Kidney (tissue), 14 donors: Measurements from ENCODE around the gene COBLL1. TPM values are rescaled to one million over a fixed set of nuclear protein-coding genes. Genes with fewer than 3 reads are reported as not detected.
"Not testable (repeated sequence)": the region's sequence is repeated elsewhere in the genome, so short reads cannot be mapped to it uniquely, and the experiment has no call there.

Source experiments
- DNase-seq, 5 donors: peaks; one replicate each; pipeline ENCODE4 v3.0.0-alpha.2; 2013 to 2020
- FAIRE-seq: peaks from 2 replicates; lab custom pipeline; 2012; peaks lifted over from hg19 to GRCh38; lab: Jason Lieb, UNC
- H3K27ac ChIP-seq, 2 donors: one replicate each; pipeline ENCODE4 v1.7.0; 2013; ENCODE audit warnings: low read depth in 2 of 2, low read length in 2 of 2, inconsistent platforms in 1 of 2
- H3K27me3 ChIP-seq: one replicate; pipeline ENCODE4 v1.7.1; 2013; ENCODE audit warnings: low read length, inconsistent platforms; ENCODE audit not compliant: control insufficient read depth, insufficient read depth
- H3K36me3 ChIP-seq, 3 donors: one replicate each; pipeline versions ENCODE4 v1.7.0 to v1.7.1; 2013; ENCODE audit warnings: low read length in 3 of 3, control low read depth in 1 of 3, inconsistent platforms in 1 of 3; ENCODE audit not compliant: insufficient read depth in 3 of 3, control insufficient read depth in 2 of 3
- H3K4me1 ChIP-seq, 3 donors: one replicate each; pipeline versions ENCODE4 v1.7.0 to v1.7.1; 2013; ENCODE audit warnings: low read length in 3 of 3, inconsistent platforms in 1 of 3, low read depth in 1 of 3; ENCODE audit not compliant: control insufficient read depth in 2 of 3, insufficient read depth in 2 of 3
- H3K4me3 ChIP-seq, 3 donors: one replicate each; pipeline versions ENCODE4 v1.7.0 to v1.8.1; 2013; ENCODE audit warnings: low read length in 3 of 3, control low read depth in 1 of 3, inconsistent platforms in 1 of 3
- H3K9ac ChIP-seq, 3 donors: one replicate each; pipeline versions ENCODE4 v1.7.0 to v1.7.1; 2013; ENCODE audit warnings: low read length in 3 of 3, control low read depth in 1 of 3, inconsistent platforms in 1 of 3
- H3K9me3 ChIP-seq, 3 donors: one replicate each; pipeline versions ENCODE4 v1.7.0 to v1.7.1; 2013; ENCODE audit warnings: low read length in 3 of 3, control low read depth in 1 of 3, inconsistent platforms in 1 of 3; ENCODE audit not compliant: control insufficient read depth in 2 of 3, insufficient read depth in 1 of 3
- intact Hi-C: fragments of 100-400 bp; cut with DNase I; formaldehyde crosslinking; loops from one replicate; pipeline ENCODE4 v1.11.1; 2022
- polyA plus RNA-seq: library from polyadenylated mRNA; stranded (reverse); fragments of 350-450 nt; fragmentation: Illumina TruSeq; extraction: RNeasy Lipid Tissue Mini Kit (QIAGEN cat#74804); gene quantifications from one replicate; pipeline ENCODE4 v1.2.3, GENCODE V29; 2014; ENCODE audit warnings: low read depth, low replicate concordance; ENCODE audit not compliant: insufficient read depth
- total RNA-seq: library from RNA; stranded (reverse); fragmentation: NEBNext Ultra II Directional; extraction: Animal tissue kit (Norgen Biotek cat#: 25700); gene quantifications from one replicate; pipeline ENCODE4 v1.2.1, GENCODE V29; 2021
- TF ChIP-seq, protein P1 (sequence below): IDR thresholded peaks from 3 replicates; pipeline ENCODE4 v1.5.1; 2012; ENCODE audit warnings: mild to moderate bottlenecking, moderate library complexity, borderline replicate concordance; ENCODE audit not compliant: insufficient read depth; ENCODE audit errors: extremely low read depth
- donor health status: control.
- donor health status: control.
- donor health status: control.
- donor health status: control.
- donor health status: control.
- donor health status: DM: yes; HTN: yes; CAD: no.
- donor health status: Normal renal cell carcinoma (clear cell type).

COBLL1 gene
- total and polyA plus RNA-seq, 2 donors from 2014 or later, result 39.7 to 205 TPM

DNA sequence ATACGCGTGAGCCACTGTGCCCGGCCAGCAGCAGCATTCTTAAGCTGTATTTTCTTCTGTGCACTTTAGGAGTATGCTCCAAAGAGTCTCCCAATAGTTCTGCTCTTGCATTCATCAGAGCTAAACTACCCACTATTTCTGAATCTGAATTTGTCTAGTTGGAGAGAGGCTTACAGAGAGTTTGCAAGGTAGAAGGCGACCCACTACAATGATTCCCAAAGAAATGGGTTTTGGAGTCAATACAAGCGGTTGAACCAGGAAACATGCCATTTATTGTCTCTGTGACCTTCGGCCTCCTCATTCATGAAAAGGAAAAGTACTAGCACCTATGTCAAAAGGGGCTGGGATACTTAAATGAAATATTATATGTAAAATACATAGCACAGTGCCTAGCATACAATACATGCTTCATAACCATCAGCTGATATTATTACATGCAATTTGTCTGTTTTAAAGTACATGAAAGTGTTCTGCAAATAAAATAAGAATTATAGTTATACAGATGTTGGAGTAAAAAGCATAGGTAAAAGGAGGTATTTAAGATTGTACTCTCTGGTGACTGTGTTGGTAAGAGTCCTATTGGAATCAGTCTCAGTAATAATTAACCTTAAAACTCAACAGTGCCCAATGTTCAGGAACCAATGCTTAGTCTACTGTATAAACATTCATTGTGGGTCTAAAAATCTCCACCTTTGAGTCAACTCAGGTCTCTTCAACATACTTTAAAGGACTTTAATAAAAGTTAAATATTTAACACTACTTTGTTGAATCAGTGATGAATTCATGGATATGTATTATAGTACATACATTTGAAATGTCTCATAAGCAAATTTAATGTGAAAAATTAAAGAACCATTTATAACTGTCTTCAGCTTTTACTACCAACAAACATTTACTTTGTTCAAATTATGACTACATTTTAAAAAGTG, 130.5 kb downstream of the COBLL1 start:
- FAIRE-seq, result peak; percentile 99
- Histone ChIP-seq H3K27me3 (no peaks in the 10 kb centered on the region), H3K4me3 (peak overlapping the region in 2 of 3 donors; percentile 36 to 43), H3K36me3 (no peaks in the 10 kb centered on the region), H3K9ac (peak overlapping the region in 2 of 3 donors; percentile 4 to 47), H3K27ac (peak overlapping the region; percentile 85 to 97), H3K4me1 (peaks cover 0 to 22% (median 4%) of the 10 kb centered on the region in 3 donors), H3K9me3 (no peaks in the 10 kb centered on the region)
- DNase-seq, result peak in 2 of 5 donors; percentile 81 to 84
- TF ChIP-seq, protein P1, sequence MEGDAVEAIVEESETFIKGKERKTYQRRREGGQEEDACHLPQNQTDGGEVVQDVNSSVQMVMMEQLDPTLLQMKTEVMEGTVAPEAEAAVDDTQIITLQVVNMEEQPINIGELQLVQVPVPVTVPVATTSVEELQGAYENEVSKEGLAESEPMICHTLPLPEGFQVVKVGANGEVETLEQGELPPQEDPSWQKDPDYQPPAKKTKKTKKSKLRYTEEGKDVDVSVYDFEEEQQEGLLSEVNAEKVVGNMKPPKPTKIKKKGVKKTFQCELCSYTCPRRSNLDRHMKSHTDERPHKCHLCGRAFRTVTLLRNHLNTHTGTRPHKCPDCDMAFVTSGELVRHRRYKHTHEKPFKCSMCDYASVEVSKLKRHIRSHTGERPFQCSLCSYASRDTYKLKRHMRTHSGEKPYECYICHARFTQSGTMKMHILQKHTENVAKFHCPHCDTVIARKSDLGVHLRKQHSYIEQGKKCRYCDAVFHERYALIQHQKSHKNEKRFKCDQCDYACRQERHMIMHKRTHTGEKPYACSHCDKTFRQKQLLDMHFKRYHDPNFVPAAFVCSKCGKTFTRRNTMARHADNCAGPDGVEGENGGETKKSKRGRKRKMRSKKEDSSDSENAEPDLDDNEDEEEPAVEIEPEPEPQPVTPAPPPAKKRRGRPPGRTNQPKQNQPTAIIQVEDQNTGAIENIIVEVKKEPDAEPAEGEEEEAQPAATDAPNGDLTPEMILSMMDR, result no peak
- intact Hi-C loops, result no loop called here

DNA sequence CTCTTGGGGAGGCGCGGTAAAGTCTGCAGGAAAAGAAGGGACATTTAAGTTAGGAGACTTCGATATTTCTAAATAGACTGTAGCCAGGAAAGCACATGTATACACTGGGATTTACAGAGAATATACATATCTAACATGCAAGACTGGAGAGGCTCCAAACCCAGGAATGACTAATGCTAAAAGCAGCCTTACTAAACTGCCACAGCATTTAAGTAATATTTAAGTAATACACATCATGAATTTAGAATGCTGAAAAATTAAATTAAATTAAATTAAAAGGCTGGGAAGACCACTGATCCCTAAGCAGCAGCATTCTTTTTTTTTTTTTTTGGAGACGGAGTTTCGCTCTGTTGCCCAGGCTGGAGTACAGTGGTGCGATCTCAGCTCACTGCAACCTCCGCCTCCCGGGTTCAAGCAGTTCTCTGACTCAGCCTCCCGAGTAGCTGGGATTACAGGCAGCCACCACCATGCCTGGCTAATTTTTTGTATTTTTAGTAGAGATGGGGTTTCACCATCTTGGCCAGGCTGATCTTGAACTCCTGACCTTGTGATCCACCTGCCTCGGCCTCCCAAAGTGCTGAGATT, 131.3 kb downstream of the COBLL1 start:
- Histone ChIP-seq H3K4me1 (peaks cover 0 to 22% (median 4%) of the 10 kb centered on the region in 3 donors), H3K27ac (peak overlapping the region; percentile 85 to 97), H3K4me3 (peak overlapping the region in 1 of 3 donors; percentile 43)
- DNase-seq, H3K36me3 ChIP-seq, H3K9ac ChIP-seq, H3K9me3 ChIP-seq, H3K27me3 ChIP-seq, intact Hi-C loops, FAIRE-seq: not testable (repeated sequence)

DNA sequence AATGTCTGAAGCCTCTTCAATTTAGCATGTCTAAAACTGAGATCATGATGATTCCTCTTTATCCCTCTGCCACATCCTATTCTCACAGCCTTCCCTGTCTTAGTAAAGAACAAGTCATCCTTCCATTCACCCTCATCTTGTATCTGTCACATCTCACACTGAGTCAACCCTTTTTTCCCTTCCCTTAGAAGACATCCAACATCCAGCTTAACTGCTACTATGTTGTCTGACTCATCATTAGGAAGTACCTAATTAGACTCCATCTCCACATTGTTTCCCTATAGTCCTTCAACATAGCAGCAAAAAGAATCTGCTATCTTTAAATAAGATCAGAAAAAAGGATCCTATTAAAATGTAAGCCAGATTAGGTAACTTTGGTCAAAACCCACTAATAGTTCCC, 135.1 kb downstream of the COBLL1 start:
- TF ChIP-seq, protein P1, result no peak

More for the DNA sequence above, 135.1 kb downstream of the COBLL1 start:
- Histone ChIP-seq H3K36me3 (peaks cover 0 to 6% (median 3%) of the 10 kb centered on the region in 3 donors), H3K27me3 (no peaks in the 10 kb centered on the region), H3K4me1 (peaks cover 0 to 19% (median 4%) of the 10 kb centered on the region in 3 donors), H3K4me3 (no peak overlapping the region), H3K27ac (peak overlapping the region in 1 of 2 donors; percentile 20), H3K9ac (no peak overlapping the region), H3K9me3 (no peaks in the 10 kb centered on the region)
- DNase-seq (no peak), FAIRE-seq (no peak)
- intact Hi-C loops, result no loop called here
